Neural cell (in vitro differentiated cells): ENCODE data around the gene PLEKHH3. TPM values are rescaled to one million over a fixed set of nuclear protein-coding genes. Genes with fewer than 3 reads are reported as not detected.

Experiments used
- H2AFZ ChIP-seq: fragments of 200-600, 300-800 bp; sonication (generic), shearing (Covaris generic); 2 replicates; pipeline ENCODE4 v1.6.0; 2014; ENCODE audit warnings: low read depth, mild to moderate bottlenecking, antibody characterized with exemption, low read length, moderate library complexity
- H3F3A ChIP-seq: fragments of 200-600 bp; shearing (Covaris generic); 2 replicates; pipeline ENCODE4 v1.6.1; 2016; ENCODE audit warnings: mild to moderate bottlenecking, moderate library complexity, mixed read lengths, antibody characterized with exemption, low read length; ENCODE audit not compliant: insufficient read depth, poor library complexity, severe bottlenecking
- H3K27ac ChIP-seq: fragments of 200-600, 300-800 bp; sonication (generic), shearing (Covaris generic); 2 replicates; pipeline ENCODE4 v1.5.1; 2014; ENCODE audit warnings: mild to moderate bottlenecking, low read length, moderate library complexity
- H3K27me3 ChIP-seq: fragments of 300-800, 200-600 bp; sonication (generic), shearing (Covaris generic); 2 replicates; pipeline ENCODE4 v1.6.0; 2014; ENCODE audit warnings: mild to moderate bottlenecking, low read depth, low read length, moderate library complexity; ENCODE audit not compliant: insufficient read depth
- H3K36me3 ChIP-seq: fragments of 300-800, 200-600 bp; sonication (generic), shearing (Covaris generic); 2 replicates; pipeline ENCODE4 v1.5.1; 2014; ENCODE audit warnings: mild to moderate bottlenecking, antibody characterized with exemption, low read length, moderate library complexity; ENCODE audit not compliant: insufficient read depth
- H3K4me2 ChIP-seq: fragments of 300-800, 200-600 bp; sonication (generic), shearing (Covaris generic); 2 replicates; pipeline ENCODE4 v1.6.0; 2014; ENCODE audit warnings: mild to moderate bottlenecking, low read length
- H3K4me3 ChIP-seq: fragments of 300-800, 200-600 bp; sonication (generic), shearing (Covaris generic); 2 replicates; pipeline ENCODE4 v1.5.1; 2014; ENCODE audit warnings: mild to moderate bottlenecking, low read length, moderate library complexity
- H3K79me2 ChIP-seq: fragments of 200-600 bp; shearing (Covaris generic); replicated peaks from 2 replicates; pipeline ENCODE4 v1.6.0; 2014; ENCODE audit warnings: mild to moderate bottlenecking, low read length, moderate library complexity; ENCODE audit not compliant: insufficient read depth
- H3K9ac ChIP-seq: fragments of 300-800, 200-600 bp; sonication (generic), shearing (Covaris generic); 2 replicates; pipeline ENCODE4 v1.6.1; 2016; ENCODE audit warnings: mild to moderate bottlenecking, low read length, mixed read lengths
- H3K9me2 ChIP-seq: fragments of 200-600 bp; shearing (Covaris generic); 2 replicates; pipeline ENCODE4 v1.6.1; 2016; ENCODE audit warnings: mild to moderate bottlenecking, low read length, mixed read lengths; ENCODE audit not compliant: insufficient read depth
- H3K9me3 ChIP-seq: fragments of 200-600, 300-800 bp; sonication (generic), shearing (Covaris generic); 2 replicates; pipeline ENCODE4 v1.6.1; 2016; ENCODE audit warnings: mild to moderate bottlenecking, mixed run types, low read length, moderate library complexity, mixed read lengths
- H4K20me1 ChIP-seq: fragments of 200-600 bp; shearing (Covaris generic); 2 replicates; pipeline ENCODE4 v1.6.1; 2016; ENCODE audit warnings: mild to moderate bottlenecking, mixed run types; ENCODE audit not compliant: insufficient read depth
- CTCF ChIP-seq: fragments of 450-650 bp; IDR thresholded peaks from 2 replicates; pipeline ENCODE4 v1.5.1; 2014; ENCODE audit warnings: antibody characterized with exemption, mild to moderate bottlenecking, moderate library complexity; ENCODE audit not compliant: poor library complexity, severe bottlenecking
- EP300 ChIP-seq: fragments of 450-650 bp; conservative IDR thresholded peaks from 2 replicates; pipeline ENCODE4 v1.6.1; 2014; ENCODE audit warnings: antibody characterized with exemption, mild to moderate bottlenecking, moderate library complexity; ENCODE audit not compliant: poor library complexity, severe bottlenecking
- EZH2 ChIP-seq: fragments of 200-600, 300-800 bp; shearing (Covaris generic), sonication (generic); IDR thresholded peaks from 2 replicates; pipeline ENCODE4 v1.6.1; 2014; ENCODE audit warnings: antibody characterized with exemption, low read length, borderline replicate concordance, mild to moderate bottlenecking; ENCODE audit not compliant: insufficient read depth, poor library complexity, severe bottlenecking
- MXI1 ChIP-seq: fragments of 450-650 bp; conservative IDR thresholded peaks from 2 replicates; pipeline ENCODE4 v1.6.1; 2014; ENCODE audit warnings: antibody characterized with exemption, mild to moderate bottlenecking; ENCODE audit not compliant: poor library complexity, severe bottlenecking
- POLR2AphosphoS5 ChIP-seq: IDR thresholded peaks from 2 replicates; pipeline ENCODE4 v1.6.1; 2012
- RAD21 ChIP-seq: fragments of 450-650 bp; conservative IDR thresholded peaks from 2 replicates; pipeline ENCODE4 v1.6.1; 2014; ENCODE audit warnings: antibody characterized with exemption, mild to moderate bottlenecking, moderate library complexity
- SMC3 ChIP-seq: fragments of 450-650 bp; conservative IDR thresholded peaks from 2 replicates; pipeline ENCODE4 v1.6.1; 2014; ENCODE audit warnings: antibody characterized with exemption, mild to moderate bottlenecking, moderate library complexity; ENCODE audit not compliant: poor library complexity
- TAF1 ChIP-seq: IDR thresholded peaks from 2 replicates; pipeline ENCODE4 v1.6.1; 2012; ENCODE audit warnings: low read depth
- polyA plus RNA-seq: library from polyadenylated mRNA; depleted of rRNA; stranded (reverse); fragments of >200 nt; gene quantifications from 2 replicates; pipeline ENCODE4 v1.2.3, GENCODE V29; 2014
- TF ChIP-seq, protein P1 (sequence below): IDR thresholded peaks from 2 replicates; pipeline ENCODE4 v1.6.1; 2012; ENCODE audit warnings: borderline replicate concordance

Gene PLEKHH3
- polyA plus RNA-seq, 1 donor from 2014 or later = 18.4 TPM

DNA sequence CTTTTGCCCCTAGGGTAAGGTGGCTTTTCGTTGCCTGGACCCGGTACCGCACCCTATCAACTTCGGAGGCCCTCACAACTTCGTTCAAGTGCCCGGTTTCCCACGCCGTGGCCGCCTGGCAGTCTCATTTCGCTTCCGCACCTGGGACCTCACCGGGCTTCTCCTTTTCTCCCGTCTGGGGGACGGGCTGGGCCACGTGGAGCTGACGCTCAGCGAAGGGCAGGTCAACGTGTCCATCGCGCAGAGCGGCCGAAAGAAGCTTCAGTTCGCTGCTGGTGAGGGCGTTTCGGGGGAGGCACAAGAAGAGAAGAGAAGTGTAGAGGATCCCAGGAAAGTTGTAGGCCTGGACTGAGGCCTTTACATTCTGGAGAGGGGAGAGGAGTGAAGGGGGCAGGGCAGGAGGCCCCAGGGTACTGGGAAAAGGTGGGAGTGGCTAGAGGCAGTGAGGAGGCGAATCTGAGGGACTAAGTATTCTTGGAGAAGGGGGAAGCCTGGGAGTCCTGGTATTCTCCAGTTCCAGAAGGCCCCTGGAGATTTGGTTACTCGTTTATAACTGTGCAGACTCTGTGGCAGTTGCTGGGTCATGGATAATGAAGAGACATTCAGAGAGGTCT lies 11.0 kb upstream of the PLEKHH3 start:
- no peaks in the 10 kb centered on the region for H4K20me1 ChIP-seq
- H3K4me2 ChIP-seq = no peak overlapping the region
- H3K9me3 ChIP-seq = no peaks in the 10 kb centered on the region
- H3K27me3 ChIP-seq = no peaks in the 10 kb centered on the region
- H3F3A ChIP-seq = no peaks in the 10 kb centered on the region
- no peak for TF ChIP-seq TAF1
- TF ChIP-seq CTCF = no peak
- TF ChIP-seq MXI1 = no peak
- no peak for TF ChIP-seq EP300
- TF ChIP-seq SMC3 = no peak
- no peak for TF ChIP-seq RAD21
- TF ChIP-seq, protein P1, sequence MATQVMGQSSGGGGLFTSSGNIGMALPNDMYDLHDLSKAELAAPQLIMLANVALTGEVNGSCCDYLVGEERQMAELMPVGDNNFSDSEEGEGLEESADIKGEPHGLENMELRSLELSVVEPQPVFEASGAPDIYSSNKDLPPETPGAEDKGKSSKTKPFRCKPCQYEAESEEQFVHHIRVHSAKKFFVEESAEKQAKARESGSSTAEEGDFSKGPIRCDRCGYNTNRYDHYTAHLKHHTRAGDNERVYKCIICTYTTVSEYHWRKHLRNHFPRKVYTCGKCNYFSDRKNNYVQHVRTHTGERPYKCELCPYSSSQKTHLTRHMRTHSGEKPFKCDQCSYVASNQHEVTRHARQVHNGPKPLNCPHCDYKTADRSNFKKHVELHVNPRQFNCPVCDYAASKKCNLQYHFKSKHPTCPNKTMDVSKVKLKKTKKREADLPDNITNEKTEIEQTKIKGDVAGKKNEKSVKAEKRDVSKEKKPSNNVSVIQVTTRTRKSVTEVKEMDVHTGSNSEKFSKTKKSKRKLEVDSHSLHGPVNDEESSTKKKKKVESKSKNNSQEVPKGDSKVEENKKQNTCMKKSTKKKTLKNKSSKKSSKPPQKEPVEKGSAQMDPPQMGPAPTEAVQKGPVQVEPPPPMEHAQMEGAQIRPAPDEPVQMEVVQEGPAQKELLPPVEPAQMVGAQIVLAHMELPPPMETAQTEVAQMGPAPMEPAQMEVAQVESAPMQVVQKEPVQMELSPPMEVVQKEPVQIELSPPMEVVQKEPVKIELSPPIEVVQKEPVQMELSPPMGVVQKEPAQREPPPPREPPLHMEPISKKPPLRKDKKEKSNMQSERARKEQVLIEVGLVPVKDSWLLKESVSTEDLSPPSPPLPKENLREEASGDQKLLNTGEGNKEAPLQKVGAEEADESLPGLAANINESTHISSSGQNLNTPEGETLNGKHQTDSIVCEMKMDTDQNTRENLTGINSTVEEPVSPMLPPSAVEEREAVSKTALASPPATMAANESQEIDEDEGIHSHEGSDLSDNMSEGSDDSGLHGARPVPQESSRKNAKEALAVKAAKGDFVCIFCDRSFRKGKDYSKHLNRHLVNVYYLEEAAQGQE = no peak
- TF ChIP-seq POLR2AphosphoS5 = no peak
- no peak overlapping the region for H2AFZ ChIP-seq
- no peak overlapping the region for H3K27ac ChIP-seq
- peaks cover 4% of the 10 kb centered on the region for H3K79me2 ChIP-seq
- H3K4me3 ChIP-seq = no peak overlapping the region
- no peaks in the 10 kb centered on the region for H3K9me2 ChIP-seq
- H3K36me3 ChIP-seq = no peaks in the 10 kb centered on the region
- H3K9ac ChIP-seq = no peak overlapping the region

GRCh38 chr17:42686520-42687128 lies 9.8 kb upstream of the PLEKHH3 start:
- no peaks in the 10 kb centered on the region for H3K27me3 ChIP-seq

More at GRCh38 chr17:42686520-42687128, 9.8 kb upstream of the PLEKHH3 start:
- no peak overlapping the region for H3K9ac ChIP-seq
- no peaks in the 10 kb centered on the region for H3K9me3 ChIP-seq
- no peak overlapping the region for H3K27ac ChIP-seq
- H3K79me2 ChIP-seq = peaks cover 4% of the 10 kb centered on the region
- no peak overlapping the region for H2AFZ ChIP-seq
- H3K36me3 ChIP-seq = no peaks in the 10 kb centered on the region
- no peaks in the 10 kb centered on the region for H3K9me2 ChIP-seq
- H4K20me1 ChIP-seq = no peaks in the 10 kb centered on the region
- H3K4me2 ChIP-seq = no peak overlapping the region
- H3F3A ChIP-seq = no peaks in the 10 kb centered on the region
- no peak overlapping the region for H3K4me3 ChIP-seq
- TF ChIP-seq CTCF (no peak), TAF1 (no peak), MXI1 (no peak), EZH2 (no peak), SMC3 (no peak), EP300 (no peak), POLR2AphosphoS5 (no peak), RAD21 (no peak)
- TF ChIP-seq, protein P1 = no peak
